ENCODE results near the gene IGSF3. TPM values are rescaled to one million over a fixed set of nuclear protein-coding genes. Genes with fewer than 3 reads are reported as not detected.
A peak's percentile ranks its signal among the peaks of the same experiment; 100 is the strongest.

Gene IGSF3
- total RNA-seq, 1 experiment from 2014 or later, result 32.4 TPM

- Mint-ChIP-seq H3K36me3 (peaks cover 3% of the 10 kb centered on the region), H3K4me1 (peaks cover 25% of the 10 kb centered on the region), H3K27me3 (ENCODE audit: low read depth) (no peaks in the 10 kb centered on the region), H3K27ac (no peak overlapping the region), H3K4me3 (no peak overlapping the region), H3K9me3 (peaks cover 7% of the 10 kb centered on the region)
- ChIA-PET POLR2A (interaction anchor here (0.5 kb wide), 1 partner anchor 253 kb away, joined by 3 read pairs; no protein-coding TSS in a partner anchor), CTCF (interaction anchor here (0.6 kb wide), 2 partner anchors 359 to 405 kb away, joined by 4 read pairs; no protein-coding TSS in a partner anchor)
- TF ChIP-seq E2F1 (CRISPR knock-in tag; IDR thresholded peaks at IDR 0.05) (no peak), NR1H2 (CRISPR knock-in tag; IDR thresholded peaks at IDR 0.05) (no peak), RORB (CRISPR knock-in tag; IDR thresholded peaks at IDR 0.05) (no peak), ESRRA (CRISPR knock-in tag; IDR thresholded peaks at IDR 0.05; ENCODE audit: borderline replicate concordance) (no peak), ELF4 (CRISPR knock-in tag; IDR thresholded peaks at IDR 0.05; ENCODE audit: low read depth) (no peak), ZNF263 (CRISPR knock-in tag; IDR thresholded peaks at IDR 0.05; ENCODE audit: low read depth) (no peak), ZNF121 (CRISPR knock-in tag; IDR thresholded peaks at IDR 0.05) (no peak), ZNF232 (CRISPR knock-in tag; IDR thresholded peaks at IDR 0.05) (no peak)
- DNase-seq (ENCODE audit: low spot score), result no peak
- ATAC-seq, result no peak
Measured at GRCh38 chr1:116698244-116698595, 30.7 kb upstream of the IGSF3 start.

GRCh38 chr1:116697548-116698243 lies 30.2 kb upstream of the IGSF3 start:
- no peak overlapping the region for H3K4me3 Mint-ChIP-seq
- H3K27me3 Mint-ChIP-seq (ENCODE audit: low read depth), result no peaks in the 10 kb centered on the region
- ChIA-PET POLR2A (no interaction called here), CTCF (interaction anchor here (0.6 to 1.4 kb wide), 2 partner anchors 9 to 359 kb away, joined by 3 to 4 read pairs; no protein-coding TSS in a partner anchor)
- peaks cover 25% of the 10 kb centered on the region for H3K4me1 Mint-ChIP-seq
- 0 out of 2 replicates have a peak, but pooled peaks cover 3% of the 10 kb centered on the region for H3K9me3 Mint-ChIP-seq
- no peak for TF ChIP-seq ERG (CRISPR knock-in tag; IDR thresholded peaks at IDR 0.05)
- TF ChIP-seq GABPB1 (CRISPR knock-in tag; IDR thresholded peaks at IDR 0.05), result no peak
- TF ChIP-seq E2F5 (CRISPR knock-in tag; IDR thresholded peaks at IDR 0.05), result no peak
- TF ChIP-seq FOXP1 (CRISPR knock-in tag; IDR thresholded peaks at IDR 0.05; ENCODE audit: borderline replicate concordance), result no peak
- no peak for TF ChIP-seq TCF7 (CRISPR knock-in tag; IDR thresholded peaks at IDR 0.05; ENCODE audit: low read depth)
- TF ChIP-seq SOX15 (CRISPR knock-in tag; IDR thresholded peaks at IDR 0.05), result no peak
- no peak for TF ChIP-seq ZBTB43 (CRISPR knock-in tag; IDR thresholded peaks at IDR 0.05)
- ATAC-seq, result no peak
- H3K27ac Mint-ChIP-seq, result no peak overlapping the region
- no peak for DNase-seq (ENCODE audit: low spot score)
- H3K36me3 Mint-ChIP-seq, result no peaks in the 10 kb centered on the region

- TF ChIP-seq ATF6 (CRISPR knock-in tag; IDR thresholded peaks at IDR 0.05) (no peak), FOXJ3 (CRISPR knock-in tag; IDR thresholded peaks at IDR 0.05; ENCODE audit: borderline replicate concordance) (no peak), TCF7 (CRISPR knock-in tag; IDR thresholded peaks at IDR 0.05; ENCODE audit: low read depth) (no peak), JUN (CRISPR knock-in tag; IDR thresholded peaks at IDR 0.05) (no peak), E2F4 (CRISPR knock-in tag; IDR thresholded peaks at IDR 0.05; ENCODE audit: borderline replicate concordance, low read depth) (no peak), AFF4 (CRISPR knock-in tag; IDR thresholded peaks at IDR 0.05; ENCODE audit: borderline replicate concordance) (no peak)
- ATAC-seq, result no peak
- POLR2A ChIA-PET, result no interaction called here
Measured at GRCh38 chr1:116694524-116694923, 27.0 kb upstream of the IGSF3 start.

More at GRCh38 chr1:116694524-116694923, 27.0 kb upstream of the IGSF3 start:
- CTCF ChIA-PET, result interaction anchor here (0.6 to 1.1 kb wide), 2 partner anchors 18 to 123 kb away, joined by 3 to 4 read pairs; no protein-coding TSS in a partner anchor
- Mint-ChIP-seq H3K27me3 (ENCODE audit: low read depth) (no peaks in the 10 kb centered on the region), H3K36me3 (no peaks in the 10 kb centered on the region), H3K4me1 (peaks cover 37% of the 10 kb centered on the region), H3K4me3 (no peak overlapping the region), H3K27ac (peak overlapping the region; percentile 46; the same call in 1 of the 2 replicates), H3K9me3 (0 out of 2 replicates have a peak, but pooled peaks cover 3% of the 10 kb centered on the region)
- DNase-seq (ENCODE audit: low spot score), result no peak

Measured in WTC11 (cell line).